ENCODE data around the gene ZNF524.
"Not testable (repeated sequence)": the region's sequence is repeated elsewhere in the genome, so short reads cannot be mapped to it uniquely, and the experiment has no call there.

Gene ZNF524

DNA sequence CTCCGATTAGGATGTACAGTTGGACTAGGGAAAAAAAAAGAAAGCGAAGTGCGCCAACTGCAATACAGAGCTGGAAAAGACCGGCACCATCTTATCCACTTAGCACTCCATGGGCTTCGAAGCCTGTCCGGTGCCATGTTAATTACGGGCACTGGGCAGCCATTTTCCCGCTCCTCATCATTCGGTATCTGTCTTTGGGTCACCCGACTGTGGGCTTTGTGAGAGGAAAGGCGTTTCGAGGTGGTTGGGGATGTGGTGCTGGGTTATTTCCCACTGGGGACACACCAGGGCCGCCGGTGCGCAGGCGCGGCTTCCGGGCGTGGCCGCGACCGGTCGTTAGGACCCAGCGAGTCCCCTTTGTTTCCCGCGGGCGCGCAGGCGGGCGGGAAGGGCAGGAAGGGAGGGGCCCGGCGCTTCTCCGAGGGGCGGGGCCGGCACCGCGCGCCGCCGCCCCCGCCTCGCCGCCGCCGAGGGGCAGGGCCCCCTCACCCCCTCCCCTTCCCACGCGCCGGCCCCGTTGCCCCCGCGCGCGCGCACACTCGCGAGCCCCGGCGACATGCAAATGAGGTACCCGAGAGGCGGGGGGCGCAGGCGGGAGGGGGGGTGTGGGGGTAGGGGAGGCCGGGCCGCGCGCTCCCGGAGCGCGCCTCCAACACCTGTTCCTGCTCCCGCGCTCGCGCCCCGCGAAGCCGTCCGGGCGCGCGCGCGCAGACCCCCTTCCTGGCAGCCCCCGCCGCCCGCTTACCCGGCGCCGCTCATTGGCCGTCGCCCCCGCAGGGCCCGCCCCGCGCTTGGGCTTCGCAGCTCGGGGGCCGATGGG is at the start of gene ZNF524:
TSS of gene ZNF524 (plus strand) at position 447 of the 820 bp plus-strand sequence. CDS start 1,825 bp downstream, outside the sequence.
- DNase-seq (ENCODE audit: low spot score) = peak; percentile 71

- DNase-seq (ENCODE audit: low spot score) = peak; percentile 22
Observed at GRCh38 chr19:55550321-55550650, 49.8 kb upstream of the ZNF524 start.

- DNase-seq (ENCODE audit: low spot score) = no peak
Observed at GRCh38 chr19:55552206-55552605, 47.9 kb upstream of the ZNF524 start.

DNA sequence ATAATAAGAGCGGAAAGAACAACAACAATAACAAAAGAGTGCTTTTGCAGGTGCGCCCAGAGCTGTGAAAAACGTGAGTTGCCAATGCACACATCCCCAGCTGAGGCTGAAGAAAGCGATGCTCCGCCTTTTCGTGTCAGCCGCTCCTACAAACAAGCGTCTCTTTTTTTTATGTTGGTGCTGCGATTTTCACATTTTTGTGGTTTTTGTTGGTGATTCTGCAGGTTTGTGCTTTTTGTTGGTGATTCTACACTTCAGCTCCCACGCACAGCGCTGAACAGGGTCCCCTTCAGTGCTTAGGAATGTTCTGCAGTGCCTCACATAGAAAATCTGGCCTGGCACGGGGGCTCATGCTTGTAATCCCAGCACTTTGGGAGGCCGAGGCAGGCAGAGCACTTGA is 47.5 kb upstream of the ZNF524 start:
- DNase-seq (ENCODE audit: low spot score) = peak; percentile 11

GRCh38 chr19:55553217-55554182 is 46.6 kb upstream of the ZNF524 start:
- peak; percentile 16 for DNase-seq (ENCODE audit: low spot score)

- peak; percentile 5 for DNase-seq (ENCODE audit: low spot score)
Observed at GRCh38 chr19:55554302-55554701, 45.8 kb upstream of the ZNF524 start.

DNA sequence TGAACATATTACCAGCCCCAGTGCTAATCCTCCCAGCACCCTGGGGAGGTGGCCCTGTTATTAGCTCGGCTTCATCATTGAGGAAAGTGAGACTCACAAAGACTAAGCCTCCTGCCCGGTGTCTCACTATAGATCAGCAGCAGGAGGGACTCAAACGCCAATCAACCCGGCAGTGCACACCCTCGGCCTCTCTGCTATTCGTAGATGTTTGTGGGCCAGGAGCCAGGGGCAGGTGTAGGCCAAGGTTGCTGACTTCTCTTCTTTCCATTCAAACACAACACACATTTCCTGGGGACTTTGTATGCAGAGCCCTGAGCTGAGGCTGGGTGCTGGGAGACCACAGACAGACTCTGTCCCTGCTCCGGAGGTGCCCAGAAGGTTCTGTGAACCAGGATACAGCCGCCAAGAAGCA is 45.3 kb upstream of the ZNF524 start:
- DNase-seq (ENCODE audit: low spot score) = peak; percentile 39

DNA sequence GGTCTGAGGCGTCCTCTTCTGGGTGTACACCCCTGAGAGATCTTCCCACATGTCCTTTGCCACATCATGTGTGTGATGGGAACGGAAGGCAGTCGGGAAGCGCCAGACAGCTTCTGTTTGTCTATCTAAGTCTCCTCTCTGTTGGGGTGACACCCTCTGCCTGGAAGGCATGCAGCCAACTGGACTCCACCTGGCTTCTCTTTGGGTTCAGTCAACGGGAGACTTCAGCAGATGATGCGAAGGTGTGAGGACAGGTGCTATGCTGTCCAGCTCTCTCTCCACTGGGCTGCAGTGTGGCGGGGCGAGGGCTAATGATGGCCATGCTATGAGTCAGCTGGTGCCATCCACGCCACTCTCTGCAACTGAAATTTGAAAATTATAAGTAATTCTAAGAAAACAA is 40.4 kb upstream of the ZNF524 start:
- no peak for DNase-seq (ENCODE audit: low spot score)

DNA sequence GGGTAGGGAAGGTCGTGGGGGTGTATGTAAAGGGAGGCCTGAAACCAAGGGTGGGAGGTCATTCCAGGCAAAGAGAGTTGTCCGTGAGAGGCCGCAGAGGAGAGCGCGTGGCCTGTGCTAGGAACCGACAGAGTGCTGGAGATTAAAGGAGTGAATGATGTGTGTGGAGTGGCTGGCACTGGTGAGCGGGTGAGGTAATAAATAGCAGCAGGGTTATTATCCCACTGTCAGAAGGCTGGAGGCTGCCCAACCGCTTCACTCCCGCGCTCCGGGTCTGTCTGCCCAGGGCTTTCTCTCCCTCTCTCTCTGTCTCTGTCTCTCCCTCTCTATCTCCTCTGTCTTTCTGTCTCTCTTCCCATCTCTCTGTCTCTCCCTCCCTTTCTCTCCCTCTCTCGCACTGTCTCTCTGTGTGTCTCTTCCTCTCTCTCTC is 36.8 kb upstream of the ZNF524 start:
- peak; percentile 20 for DNase-seq (ENCODE audit: low spot score)

DNA sequence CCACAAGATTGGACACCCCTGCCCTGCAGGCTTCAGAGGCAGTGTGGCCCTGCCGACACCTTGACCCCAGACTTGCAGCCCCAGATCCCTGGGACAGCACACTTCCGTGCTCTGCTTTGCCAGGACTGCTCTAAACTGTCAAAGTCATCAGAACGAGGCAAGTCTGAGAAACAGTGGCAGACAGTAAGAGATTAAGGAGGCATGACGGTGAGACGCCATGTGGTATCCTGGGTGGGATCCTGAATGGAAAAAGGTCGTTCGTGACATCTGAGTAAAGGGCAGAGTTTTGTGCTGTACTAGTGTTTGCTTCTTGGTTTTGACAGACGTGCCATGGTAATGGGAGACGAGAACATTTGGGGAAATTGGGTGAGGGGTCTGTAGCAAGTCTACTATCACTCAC is 33.3 kb upstream of the ZNF524 start:
- DNase-seq (ENCODE audit: low spot score) = no peak

DNA sequence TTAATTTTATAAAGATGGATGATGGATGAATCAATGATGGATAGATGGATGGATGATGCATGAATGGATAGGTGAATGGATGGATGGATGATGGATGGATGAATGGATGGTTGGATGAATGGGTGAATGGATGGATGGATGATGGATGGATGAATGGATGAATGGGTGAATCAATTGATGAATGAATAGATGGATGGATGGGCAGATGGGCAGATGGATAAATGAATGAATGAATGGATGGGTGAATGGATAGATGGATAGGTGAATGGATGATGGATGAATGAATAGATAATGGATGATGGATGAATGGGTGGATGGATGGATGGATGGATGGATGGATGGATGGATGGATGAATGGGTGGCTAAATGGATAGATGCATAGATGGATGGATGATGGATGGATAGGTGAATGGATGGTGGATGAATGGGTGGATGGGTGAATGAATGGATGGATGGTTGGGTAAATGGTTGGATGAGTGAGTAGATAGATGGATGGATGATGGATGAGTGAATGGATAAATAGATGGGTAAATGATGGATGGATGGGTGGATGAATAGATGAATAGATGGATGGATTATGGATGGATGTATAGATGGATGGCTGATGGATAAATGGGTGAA is 32.3 kb upstream of the ZNF524 start:
- DNase-seq (ENCODE audit: low spot score) = no peak

DNA sequence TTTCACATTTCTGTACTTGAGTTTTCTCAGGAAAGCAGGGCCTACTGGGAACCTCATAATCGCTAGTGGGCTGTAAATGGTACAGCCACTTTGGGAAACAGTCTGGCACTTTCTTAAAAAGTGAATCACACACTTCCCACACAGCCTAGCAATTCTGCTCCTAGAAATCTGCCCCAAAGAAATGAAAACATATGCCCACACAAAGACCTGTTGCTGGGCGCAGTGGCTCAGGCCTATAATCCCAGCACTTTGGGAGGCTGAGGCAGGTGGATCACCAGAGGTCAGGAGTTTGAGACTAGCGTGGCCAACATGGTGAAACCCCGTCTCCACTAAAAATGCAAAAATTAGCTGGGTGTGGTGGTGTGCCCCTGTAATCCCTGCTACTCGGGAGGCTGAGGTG is 30.6 kb upstream of the ZNF524 start:
- not testable (repeated sequence) for DNase-seq (ENCODE audit: low spot score)

- DNase-seq (ENCODE audit: low spot score) = not testable (repeated sequence)
Observed at GRCh38 chr19:55573929-55574328, 26.2 kb upstream of the ZNF524 start.

GRCh38 chr19:55576746-55577145 is 23.3 kb upstream of the ZNF524 start:
- DNase-seq (ENCODE audit: low spot score) = no peak

DNA sequence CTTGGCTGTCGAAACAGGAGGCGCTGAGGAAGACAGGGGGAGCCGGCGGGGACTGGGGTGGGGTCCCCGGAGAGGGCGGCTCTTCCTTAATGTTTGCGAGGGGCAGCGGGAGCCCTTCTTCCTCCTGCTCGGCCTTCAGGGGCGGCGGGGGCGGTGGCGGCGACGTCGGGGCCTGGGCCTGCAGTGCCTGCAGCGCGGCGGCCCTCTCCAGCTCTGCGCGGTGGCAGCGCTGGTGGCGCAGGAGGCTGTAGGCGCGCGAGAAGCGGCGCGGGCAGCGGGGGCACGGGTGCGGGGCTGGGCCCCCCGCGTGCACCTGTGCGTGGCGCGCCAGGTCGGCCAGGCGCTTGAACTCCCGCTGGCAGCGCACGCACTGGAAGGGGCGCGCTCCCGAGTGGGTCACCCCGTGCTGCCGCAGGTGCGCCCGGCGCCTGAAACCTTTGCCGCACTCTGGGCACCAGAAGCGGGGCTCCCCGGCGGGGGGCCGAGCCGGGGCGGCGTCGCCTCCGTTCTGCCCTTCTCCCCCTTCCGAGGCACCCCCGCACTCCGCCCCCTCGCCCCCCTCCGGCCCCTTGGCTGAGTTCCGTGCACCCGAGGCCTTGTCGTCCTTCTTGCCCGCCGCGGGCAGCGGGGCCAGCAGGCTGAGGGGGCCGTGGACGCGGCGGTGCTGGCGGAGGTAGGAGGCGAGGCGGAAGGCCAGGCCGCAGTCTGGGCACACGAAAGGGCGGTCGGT is 21.9 kb upstream of the ZNF524 start:
- peak; percentile 7 for DNase-seq (ENCODE audit: low spot score)

DNA sequence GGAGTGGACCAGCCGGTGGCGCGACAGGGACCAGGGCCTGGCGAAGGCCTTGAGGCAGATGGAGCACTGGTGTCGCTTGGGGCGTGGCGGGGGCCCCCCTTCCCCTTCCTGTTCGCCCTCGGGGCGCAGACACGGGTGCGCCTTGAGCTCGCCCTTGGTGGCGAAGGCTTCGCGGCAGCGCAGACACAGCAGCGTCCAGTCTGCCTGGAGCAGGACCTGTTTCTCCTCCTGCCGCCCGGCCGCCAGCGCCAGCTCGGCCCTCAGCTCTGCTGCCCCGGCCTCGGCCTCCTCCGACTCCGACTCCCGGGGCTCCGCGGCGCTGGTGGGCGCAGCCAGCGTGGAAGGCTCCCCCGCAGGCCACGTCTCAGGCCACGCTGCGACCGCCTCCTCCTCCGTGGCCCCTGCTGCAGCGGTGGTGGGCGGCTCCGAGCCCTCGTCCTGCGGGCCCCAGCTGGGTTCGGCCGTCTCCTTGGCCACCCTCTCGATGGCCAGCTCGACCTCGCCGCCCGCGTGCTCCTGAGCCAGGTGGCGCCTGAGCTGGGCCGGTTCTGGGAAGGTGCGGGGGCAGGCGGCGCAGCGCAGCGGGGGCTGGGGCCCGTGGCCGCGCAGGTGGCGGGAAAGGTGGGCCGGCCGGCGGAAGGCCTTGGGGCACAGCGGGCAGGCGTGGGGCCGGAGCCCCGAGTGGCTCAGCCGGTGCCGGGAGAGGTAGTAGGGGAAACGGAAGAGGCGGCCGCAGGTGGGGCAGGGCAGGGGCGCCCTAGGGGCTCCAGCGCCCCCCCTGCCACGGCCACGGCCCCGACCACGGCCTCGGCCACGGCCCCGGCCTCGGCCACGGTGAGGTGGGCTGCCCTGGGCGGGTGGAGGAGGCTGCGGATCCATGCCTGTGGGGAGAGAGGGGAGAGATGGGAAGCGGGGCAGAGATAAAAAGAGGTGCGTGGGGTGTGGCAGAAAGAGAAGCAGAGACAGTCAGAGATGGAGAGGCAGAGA is 21.0 kb upstream of the ZNF524 start:
- peak; percentile 13 for DNase-seq (ENCODE audit: low spot score)

DNA sequence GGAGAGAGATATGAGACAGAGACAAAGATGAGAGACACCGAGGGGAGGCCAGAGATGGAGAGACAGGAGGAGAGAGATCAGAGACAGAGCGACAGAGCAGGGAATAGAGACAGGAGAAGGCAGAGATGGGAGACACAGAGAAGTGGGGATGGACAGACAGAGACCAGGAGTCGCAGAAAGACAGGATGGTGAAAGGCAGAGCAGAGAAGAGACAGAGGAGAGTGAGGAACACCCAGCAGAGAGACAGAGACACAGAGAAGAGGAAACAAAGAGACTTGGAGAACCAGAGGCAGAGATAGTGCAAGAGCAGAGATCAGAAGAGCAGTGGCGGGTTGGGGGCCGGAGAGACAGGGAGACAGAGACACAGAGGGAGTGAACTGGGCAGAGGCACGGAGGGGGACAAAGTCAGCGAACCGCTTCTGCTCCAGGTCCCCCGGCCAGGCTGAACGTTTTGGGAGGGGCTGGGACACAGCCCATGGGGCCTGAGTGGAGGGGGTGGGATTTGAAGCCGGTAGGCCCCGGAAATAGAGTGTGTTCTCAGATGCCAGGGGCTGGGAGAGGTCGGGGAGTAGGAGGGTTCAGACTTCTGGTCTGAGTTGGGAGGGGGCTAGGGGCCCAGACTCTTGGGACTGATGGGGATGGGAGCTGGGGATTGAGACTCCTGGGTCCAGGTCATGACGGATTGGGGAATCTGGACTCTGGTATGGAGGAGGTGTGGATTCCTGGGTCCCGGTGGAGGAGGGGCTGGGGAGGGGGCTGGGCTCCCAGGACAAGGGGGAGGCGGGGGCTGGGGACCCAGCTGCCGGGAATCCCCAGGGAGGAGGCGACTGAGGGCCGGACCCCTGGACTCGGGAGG is 20.1 kb upstream of the ZNF524 start:
- peak; percentile 63 for DNase-seq (ENCODE audit: low spot score)

GRCh38 chr19:55580628-55581144 is 19.4 kb upstream of the ZNF524 start, which contains the start of gene ZNF579:
ZNF579 (minus strand) TSS chr19:55580848; CDS start chr19:55579639, 1,209 bp downstream.
- DNase-seq (ENCODE audit: low spot score) = peak; percentile 86
